Activated CD4-positive, alpha-beta T cell treated with anti-CD3 and anti-CD28 coated beads, Interleukin-10, Interleukin-2, amounts not matched to agents 100 ng/mL and 50 ng/mL, durations not matched to agents 16 hours and 8 hours (primary cell): ENCODE data around the gene ARHGAP22.

Experiments
- DNase-seq: peaks from one replicate; pipeline ENCODE4 v3.0.0-alpha.2; 2020

Gene ARHGAP22

DNA sequence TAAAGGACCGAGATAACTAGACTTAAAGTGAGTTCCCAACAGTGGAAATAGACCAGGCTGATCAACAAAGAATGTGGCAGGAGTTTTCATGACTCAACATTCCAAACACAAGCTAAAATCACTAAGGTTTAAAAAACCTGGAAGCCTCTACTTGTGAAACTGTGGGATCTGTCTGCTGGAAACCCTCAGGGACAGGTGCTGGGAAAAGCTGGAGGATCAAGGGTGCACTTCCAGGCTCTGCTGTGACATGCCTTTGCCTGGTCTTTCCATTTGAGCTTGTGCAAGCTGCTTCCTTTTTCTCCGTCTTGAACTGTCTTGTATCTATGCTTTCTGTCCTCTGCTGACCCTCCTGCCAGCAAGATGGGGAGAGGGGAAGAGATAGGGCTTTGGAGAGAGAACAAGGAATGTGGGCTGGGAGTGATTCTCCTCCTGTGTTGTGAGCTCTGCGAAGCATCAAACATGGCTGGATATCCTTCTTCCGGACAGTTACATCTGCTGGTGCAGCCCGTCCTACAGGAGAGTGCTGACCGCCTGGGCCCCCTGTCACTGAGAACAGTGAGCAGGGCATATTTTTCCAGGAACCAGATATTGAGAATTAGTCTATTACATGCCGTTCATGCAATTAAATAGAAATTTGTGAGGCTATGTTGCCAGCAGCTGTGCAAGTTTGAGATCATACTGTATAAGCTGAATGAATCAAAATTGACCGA, 25.5 kb downstream of the ARHGAP22 start:
- no peak for DNase-seq

DNA sequence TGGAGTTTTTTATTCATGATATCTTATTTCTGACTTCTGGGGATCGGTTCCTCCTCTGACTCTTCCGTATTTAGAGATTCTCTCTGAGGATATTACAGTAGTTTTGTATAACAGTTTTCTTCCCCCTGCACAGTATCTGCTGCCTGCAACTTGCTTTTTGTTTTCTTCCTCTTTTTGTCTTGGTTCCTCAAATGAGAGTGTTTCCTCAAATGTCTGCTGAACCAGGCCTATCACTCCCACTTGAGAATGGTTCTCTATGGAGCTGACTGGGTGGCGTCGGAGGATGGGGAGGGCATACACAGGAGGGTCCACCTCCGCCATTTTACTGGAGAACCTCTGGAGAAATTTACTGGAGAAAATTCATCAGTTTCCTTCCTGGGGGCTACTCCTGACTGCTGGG, 27.7 kb downstream of the ARHGAP22 start:
- no peak for DNase-seq

DNA sequence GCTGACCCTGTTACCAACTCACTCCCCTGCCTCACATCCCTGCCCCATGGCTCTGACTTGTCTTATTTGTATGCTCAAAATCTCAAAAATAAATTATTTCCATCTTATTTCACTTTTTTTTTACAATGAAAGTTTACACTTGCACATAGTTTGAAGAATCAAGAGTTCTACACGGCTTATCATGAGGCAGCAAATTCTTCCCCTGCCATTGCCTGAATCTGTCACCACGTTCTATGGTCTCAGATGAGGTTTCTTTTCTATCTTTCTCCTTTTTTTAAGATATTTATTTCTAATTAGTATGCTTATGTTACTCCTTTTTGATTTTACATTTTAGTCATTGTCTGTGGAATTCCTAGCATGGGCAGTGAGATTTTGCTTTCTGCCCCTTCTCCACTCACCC, 28.4 kb downstream of the ARHGAP22 start:
- no peak for DNase-seq

- DNase-seq = no peak
Observed at GRCh38 chr10:48575901-48576300, 29.0 kb downstream of the ARHGAP22 start.

DNA sequence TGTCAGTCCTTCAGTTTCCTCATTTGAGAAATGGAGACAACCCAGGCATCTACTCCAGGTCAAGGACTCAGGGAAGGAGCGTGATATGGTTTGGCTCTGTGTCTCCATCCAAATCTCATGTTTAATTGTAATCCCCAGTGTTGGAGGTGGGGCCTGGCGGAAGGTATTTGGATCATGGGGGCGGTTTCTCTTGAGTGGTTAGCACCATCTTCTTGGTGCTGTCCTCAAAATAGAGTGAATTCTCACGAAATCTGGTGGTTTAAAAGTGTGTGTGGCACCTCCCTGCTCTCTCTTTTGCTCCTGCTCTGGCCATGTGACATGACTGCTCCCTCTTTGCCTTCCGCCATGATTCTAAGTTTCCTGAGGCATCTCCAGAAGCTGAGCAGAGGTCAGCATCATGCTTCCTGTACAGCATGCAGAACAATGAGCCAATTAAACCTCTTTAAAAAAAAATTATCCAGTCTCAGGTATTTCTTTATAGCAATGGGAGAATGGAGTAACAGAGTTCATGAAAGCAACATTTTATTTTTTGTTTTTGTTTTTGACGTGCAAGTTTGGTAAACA, 30.0 kb downstream of the ARHGAP22 start:
- DNase-seq = no peak

GRCh38 chr10:48574322-48574796, 30.5 kb downstream of the ARHGAP22 start:
- no peak for DNase-seq

GRCh38 chr10:48573045-48573444, 31.8 kb downstream of the ARHGAP22 start:
- DNase-seq = no peak

DNA sequence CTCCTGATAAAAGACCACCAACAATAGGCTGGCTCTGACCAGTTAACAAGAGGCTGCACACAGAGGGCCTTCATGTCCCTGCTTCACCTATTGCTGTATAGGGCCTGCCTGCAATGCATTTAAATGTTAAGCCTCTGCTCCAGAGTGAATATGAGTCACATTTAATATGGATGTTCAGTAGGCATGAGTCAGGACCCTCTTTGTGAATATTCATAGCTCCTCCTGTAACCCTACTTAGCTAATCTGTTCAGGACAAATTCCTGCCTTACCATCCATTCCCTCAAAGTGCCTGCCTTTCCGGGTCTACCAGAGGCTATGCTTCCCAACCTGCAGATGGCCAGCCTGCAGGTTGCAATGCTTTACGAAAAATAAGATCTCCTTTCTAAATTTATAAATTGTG, 32.5 kb downstream of the ARHGAP22 start:
- DNase-seq = no peak

GRCh38 chr10:48568546-48568945, 36.3 kb downstream of the ARHGAP22 start:
- DNase-seq = no peak

GRCh38 chr10:48568131-48568530, 36.7 kb downstream of the ARHGAP22 start:
- DNase-seq = no peak

DNA sequence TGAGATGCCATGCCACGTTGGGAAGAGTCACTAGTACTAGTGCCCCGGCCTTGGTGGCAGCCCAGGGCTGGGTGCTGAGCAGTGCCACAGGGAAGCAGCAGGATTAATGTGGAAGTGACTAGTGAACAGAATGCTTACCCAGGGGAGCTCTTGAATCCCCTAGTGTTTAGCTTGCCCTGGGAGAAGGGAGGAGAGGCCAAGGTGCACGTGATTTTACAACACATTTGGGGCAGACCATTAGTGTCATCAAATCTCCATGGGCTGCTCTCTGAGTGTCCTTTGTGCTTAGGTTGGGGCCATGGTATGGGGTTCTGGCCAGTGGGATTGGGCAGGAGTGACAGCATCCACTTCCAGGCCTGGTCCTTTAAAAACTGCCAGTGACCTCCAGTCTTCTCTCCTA, 37.5 kb downstream of the ARHGAP22 start:
- DNase-seq = no peak

- no peak for DNase-seq
Observed at GRCh38 chr10:48564466-48565160, 40.3 kb downstream of the ARHGAP22 start.

DNA sequence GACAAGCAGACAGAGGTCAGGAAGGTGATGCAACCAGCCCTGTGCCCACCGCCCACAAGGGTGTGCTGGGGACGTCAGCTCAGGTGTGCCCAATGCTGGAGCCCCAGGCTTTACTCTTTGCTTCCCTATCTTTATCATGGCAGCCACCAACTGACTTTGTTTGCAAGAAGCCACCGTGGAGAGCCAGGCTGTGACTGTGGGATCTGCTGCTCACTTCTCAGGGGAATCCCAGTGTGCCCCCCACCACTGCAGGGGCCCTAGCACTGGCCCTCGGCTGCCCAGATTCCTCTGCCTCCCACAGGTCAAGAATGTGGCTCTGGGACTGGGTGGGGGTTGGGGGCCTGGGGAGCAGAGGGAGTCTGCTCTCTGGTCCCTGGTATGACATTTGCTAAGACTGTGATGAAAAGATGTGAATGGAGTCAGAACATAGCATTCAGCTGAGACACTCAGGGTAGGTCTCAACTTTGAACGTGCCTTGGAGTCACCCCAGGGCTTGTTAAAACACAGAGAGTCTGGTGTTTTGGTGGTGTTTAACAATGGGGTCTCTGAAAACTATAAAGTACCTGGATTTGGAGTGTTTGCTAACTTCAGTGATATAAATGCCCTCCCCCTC, 47.3 kb downstream of the ARHGAP22 start:
- no peak for DNase-seq

GRCh38 chr10:48556713-48557112, 48.2 kb downstream of the ARHGAP22 start:
- no peak for DNase-seq

DNA sequence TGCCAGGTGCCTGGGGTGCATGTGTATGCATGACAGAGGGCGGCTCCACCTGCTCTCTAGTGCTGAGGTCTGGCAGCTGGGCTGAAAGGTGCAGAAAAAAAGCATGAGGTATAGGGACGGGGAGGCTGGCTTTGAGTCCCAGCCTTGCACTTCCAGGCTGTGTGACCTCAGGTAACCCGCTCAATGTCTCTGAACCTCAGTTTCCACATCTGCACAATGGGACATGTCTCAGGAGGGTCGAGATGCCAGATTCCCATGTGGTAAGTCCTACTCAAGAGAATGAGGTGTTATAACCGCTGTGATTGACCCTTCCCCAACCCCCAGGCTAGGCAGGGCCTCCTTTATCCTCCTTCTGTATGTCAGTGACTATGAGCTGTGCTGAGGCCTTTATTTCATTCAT, 48.8 kb downstream of the ARHGAP22 start:
- DNase-seq = no peak

- no peak for DNase-seq
Observed at GRCh38 chr10:48555310-48556042, 49.4 kb downstream of the ARHGAP22 start.

DNA sequence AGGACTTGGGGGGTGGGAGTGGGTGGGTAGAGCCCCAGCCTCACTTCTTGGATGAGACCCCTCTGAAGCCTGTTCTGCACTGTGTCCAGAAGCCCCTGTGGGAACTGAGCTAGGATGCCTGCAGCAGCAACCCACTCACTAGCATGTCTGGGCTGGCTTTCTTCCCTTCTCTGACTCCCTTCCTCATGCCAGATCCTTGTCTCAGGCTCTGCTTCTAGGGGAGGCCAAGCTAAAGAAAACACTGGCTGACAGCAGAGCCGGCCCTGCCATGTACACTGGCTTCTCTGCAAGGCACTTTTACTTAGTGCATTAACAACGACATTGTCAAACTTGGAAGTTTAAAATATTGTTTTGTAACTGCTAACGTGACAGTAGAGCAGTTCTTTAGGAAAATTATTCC, 50.2 kb downstream of the ARHGAP22 start:
- DNase-seq = no peak

- no peak for DNase-seq
Observed at GRCh38 chr10:48554246-48554645, 50.6 kb downstream of the ARHGAP22 start.

GRCh38 chr10:48552946-48553564, 51.8 kb downstream of the ARHGAP22 start:
- DNase-seq = no peak

DNA sequence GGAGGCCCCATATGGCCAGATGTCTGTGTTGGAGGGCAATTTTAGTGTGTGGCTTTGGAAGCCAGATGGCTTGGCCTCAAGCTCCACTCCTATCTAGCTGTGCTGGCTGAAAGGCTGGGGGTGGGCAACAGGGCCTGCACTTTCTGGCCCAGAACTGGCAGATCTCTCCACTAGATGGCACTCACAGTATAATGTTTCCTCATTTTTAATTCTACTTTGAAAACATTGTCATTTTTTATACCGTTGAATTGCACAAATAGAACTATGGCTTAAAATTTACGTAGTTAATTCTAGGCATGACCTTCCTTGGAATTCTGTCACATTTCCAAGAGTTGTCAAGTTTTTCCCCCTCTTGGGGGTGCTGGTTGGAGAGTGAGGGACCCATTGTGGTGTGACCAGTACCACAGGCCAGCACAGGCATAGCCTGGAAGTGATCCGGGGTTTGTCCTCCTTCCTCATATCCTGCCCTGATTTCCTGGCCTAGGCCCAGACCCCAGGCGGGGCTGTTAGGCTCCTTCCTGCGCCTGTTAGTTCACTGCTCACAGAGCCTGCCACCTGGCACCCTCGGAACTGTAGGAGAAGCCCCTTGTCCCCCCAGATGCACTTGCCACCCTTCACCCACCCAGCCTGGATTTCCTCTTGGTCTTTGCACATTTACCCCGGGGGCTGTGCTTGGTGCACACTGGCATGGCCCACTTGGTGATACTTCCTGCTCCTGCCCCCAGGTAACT, 52.8 kb downstream of the ARHGAP22 start:
- DNase-seq = peak; percentile 39

DNA sequence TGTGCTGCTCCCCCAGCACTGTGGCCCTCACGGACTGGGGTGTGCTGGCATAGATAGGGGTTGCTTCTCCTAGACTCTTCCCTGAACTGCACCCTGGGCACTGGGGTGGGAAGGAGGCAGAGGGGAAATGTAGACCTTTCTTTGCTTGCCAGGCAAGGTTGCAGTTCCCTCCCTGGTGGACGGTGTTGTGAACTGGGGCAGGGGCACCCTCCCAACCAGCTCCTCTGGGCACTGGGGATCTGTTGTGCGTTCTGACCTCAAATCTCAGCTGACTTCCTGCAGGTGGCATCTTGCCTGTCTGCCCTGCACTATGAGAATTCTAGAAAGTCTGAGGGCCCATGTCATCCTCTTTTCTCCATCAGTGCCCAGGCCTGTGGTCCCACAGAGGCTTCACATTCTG, 53.9 kb downstream of the ARHGAP22 start:
- DNase-seq = no peak
